Activated T-helper 2 cell treated with anti-CD3 and anti-CD28 coated beads, Interferon-gamma antibody, Interleukin-2, Interleukin-4, amounts not matched to agents 10 μg/mL and 5 μg/mL and 100 μg/mL, durations not matched to agents 14 hours and 24 hours and 36 hours (primary cell): Measurements from ENCODE around the gene UCK2. TPM values are rescaled to one million over a fixed set of nuclear protein-coding genes. Genes with fewer than 3 reads are reported as not detected.

Experiments
- DNase-seq: peaks from one replicate; pipeline ENCODE4 v3.0.0; 2021; ENCODE audit warnings: low spot score
- H3K27ac Mint-ChIP-seq: one replicate; pipeline ENCODE4 v1.8.0; 2021; ENCODE audit warnings: mixed read lengths
- H3K27me3 Mint-ChIP-seq: one replicate; pipeline ENCODE4 v1.8.0; 2021; ENCODE audit warnings: low read depth, mixed read lengths
- H3K36me3 Mint-ChIP-seq: one replicate; pipeline ENCODE4 v1.8.0; 2021; ENCODE audit warnings: low read depth, mixed read lengths
- H3K4me1 Mint-ChIP-seq: one replicate; pipeline ENCODE4 v1.8.0; 2021; ENCODE audit warnings: low read depth, mixed read lengths
- H3K4me3 Mint-ChIP-seq: one replicate; pipeline ENCODE4 v1.8.0; 2021; ENCODE audit warnings: low read depth, mild to moderate bottlenecking, moderate library complexity, mixed read lengths
- H3K9me3 Mint-ChIP-seq: one replicate; pipeline ENCODE4 v1.8.0; 2021; ENCODE audit warnings: mixed read lengths
- intact Hi-C: fragments of 100-400 bp; cut with micrococcal nuclease; formaldehyde crosslinking; loops from one replicate; pipeline ENCODE4 v1.15.1; 2023
- total RNA-seq: library from RNA; stranded (reverse); gene quantifications from 2 replicates; pipeline ENCODE4 v1.2.3, GENCODE V29; 2022

Gene UCK2
- total RNA-seq, 1 donor from 2014 or later = 94.3 TPM

DNA sequence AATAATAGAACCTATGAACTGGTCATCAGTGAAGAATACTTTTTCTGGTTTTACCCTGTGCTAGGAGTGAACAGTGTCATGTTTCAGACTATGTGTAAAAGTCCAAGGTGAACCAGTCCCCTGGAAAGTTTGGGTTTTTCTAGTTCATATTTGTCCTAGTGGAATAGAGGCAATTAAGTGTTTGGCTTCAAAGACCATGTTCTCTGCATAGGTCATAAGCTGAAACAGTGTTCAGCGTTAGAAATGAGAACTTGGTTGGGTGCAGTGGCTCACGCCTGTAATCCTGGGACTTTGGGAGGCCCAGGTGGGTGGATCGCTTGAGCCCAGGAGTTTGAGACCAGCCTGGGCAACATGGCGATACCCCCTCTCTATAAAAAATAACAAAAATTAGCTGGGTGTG lies 77.5 kb downstream of the UCK2 start:
- DNase-seq = no peak
- no peak overlapping the region for H3K27ac Mint-ChIP-seq
- peaks cover 51% of the 10 kb centered on the region for H3K36me3 Mint-ChIP-seq
- H3K4me3 Mint-ChIP-seq = no peak overlapping the region
- intact Hi-C loops = no loop called here
- H3K4me1 Mint-ChIP-seq = peaks cover 12% of the 10 kb centered on the region
- no peaks in the 10 kb centered on the region for H3K27me3 Mint-ChIP-seq
- H3K9me3 Mint-ChIP-seq = no peaks in the 10 kb centered on the region

DNA sequence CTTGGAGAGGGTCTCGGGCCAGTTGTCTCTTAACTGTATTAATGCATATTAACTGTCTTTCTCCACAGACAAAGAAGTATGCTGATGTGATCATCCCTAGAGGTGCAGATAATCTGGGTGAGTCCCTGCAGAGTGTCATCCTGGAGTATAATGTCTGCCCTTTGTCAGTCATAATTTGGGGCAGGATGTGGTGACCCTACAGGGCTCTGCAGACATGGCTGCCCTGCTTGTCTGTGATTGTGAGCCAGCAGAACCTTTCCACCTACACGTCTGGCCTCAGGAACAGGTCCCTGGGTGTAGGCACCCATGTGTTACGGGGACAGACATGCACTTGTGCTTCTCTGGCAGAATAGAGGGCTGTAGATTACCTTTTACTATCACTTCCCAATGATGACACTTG lies 78.4 kb downstream of the UCK2 start:
- H3K9me3 Mint-ChIP-seq = no peaks in the 10 kb centered on the region
- intact Hi-C loops = no loop called here
- peaks cover 7% of the 10 kb centered on the region for H3K4me1 Mint-ChIP-seq
- no peak overlapping the region for H3K27ac Mint-ChIP-seq
- H3K4me3 Mint-ChIP-seq = no peak overlapping the region
- H3K36me3 Mint-ChIP-seq = peaks cover 54% of the 10 kb centered on the region
- no peaks in the 10 kb centered on the region for H3K27me3 Mint-ChIP-seq
- no peak for DNase-seq

DNA sequence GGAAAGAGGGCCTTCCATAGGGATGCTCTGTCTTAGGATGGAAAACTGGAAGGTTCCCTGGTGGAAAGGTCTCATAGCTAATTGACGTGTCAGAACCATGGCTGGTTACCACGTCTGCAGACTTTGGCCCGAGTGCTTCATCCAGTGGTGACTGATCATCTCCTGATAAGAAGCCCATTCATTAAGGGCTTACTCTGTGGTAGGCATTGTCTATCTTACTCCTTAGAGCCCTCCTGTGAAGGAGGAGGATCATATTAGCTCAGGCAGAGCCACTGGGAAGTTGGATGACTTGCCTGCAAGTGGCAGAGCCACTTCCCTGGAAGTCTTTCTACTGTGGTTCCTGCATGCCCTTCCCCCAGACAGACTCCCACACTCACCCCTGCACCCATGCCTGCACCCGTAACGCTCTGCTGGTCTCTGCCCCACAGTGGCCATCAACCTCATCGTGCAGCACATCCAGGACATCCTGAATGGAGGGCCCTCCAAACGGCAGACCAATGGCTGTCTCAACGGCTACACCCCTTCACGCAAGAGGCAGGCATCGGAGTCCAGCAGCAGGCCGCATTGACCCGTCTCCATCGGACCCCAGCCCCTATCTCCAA lies 79.9 kb downstream of the UCK2 start:
- H3K4me3 Mint-ChIP-seq = no peak overlapping the region
- H3K4me1 Mint-ChIP-seq = peaks cover 3% of the 10 kb centered on the region
- H3K36me3 Mint-ChIP-seq = peaks cover 49% of the 10 kb centered on the region
- intact Hi-C loops = no loop called here
- no peaks in the 10 kb centered on the region for H3K27me3 Mint-ChIP-seq
- no peak for DNase-seq
- H3K27ac Mint-ChIP-seq = no peak overlapping the region
- no peaks in the 10 kb centered on the region for H3K9me3 Mint-ChIP-seq

DNA sequence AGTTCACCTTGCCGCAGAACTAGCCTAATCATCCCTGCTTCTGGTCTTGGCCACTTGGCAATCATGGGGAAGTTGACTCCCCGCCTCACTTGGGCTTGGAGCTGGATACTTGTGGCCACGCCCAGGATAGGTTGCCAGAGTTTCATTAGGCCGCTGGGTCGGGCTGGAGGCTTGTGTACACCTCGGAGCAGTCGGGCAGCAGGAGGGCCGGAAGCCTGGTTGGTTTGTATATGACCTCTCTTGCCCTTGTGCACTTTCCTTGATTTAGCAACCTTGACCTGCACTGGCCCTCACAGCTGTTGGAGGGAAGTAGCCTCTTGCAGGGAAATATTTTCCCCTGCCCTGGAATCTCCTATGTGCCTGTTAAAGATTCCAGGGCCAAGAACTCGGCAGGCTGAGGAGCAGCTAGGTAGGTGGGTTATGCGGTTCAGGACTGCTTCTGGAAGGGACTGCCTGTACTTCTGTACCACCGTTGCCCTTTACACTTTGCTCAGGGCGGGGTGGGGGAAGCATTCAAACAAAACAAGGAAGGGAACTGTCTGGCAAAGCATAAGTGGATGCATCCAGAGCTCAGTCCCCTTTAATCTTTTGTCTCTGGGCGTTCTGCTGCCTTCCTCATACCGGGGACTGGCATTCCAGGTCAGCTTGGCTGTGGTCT lies 83.5 kb downstream of the UCK2 start:
- H3K27ac Mint-ChIP-seq = no peak overlapping the region
- intact Hi-C loops = loop anchor here (10.0 kb wide), 1 partner anchor 516 kb away; no protein-coding TSS in a partner anchor
- H3K36me3 Mint-ChIP-seq = peaks cover 29% of the 10 kb centered on the region
- DNase-seq = no peak
- no peak overlapping the region for H3K4me3 Mint-ChIP-seq
- H3K9me3 Mint-ChIP-seq = no peaks in the 10 kb centered on the region
- peaks cover 5% of the 10 kb centered on the region for H3K4me1 Mint-ChIP-seq
- H3K27me3 Mint-ChIP-seq = no peaks in the 10 kb centered on the region

DNA sequence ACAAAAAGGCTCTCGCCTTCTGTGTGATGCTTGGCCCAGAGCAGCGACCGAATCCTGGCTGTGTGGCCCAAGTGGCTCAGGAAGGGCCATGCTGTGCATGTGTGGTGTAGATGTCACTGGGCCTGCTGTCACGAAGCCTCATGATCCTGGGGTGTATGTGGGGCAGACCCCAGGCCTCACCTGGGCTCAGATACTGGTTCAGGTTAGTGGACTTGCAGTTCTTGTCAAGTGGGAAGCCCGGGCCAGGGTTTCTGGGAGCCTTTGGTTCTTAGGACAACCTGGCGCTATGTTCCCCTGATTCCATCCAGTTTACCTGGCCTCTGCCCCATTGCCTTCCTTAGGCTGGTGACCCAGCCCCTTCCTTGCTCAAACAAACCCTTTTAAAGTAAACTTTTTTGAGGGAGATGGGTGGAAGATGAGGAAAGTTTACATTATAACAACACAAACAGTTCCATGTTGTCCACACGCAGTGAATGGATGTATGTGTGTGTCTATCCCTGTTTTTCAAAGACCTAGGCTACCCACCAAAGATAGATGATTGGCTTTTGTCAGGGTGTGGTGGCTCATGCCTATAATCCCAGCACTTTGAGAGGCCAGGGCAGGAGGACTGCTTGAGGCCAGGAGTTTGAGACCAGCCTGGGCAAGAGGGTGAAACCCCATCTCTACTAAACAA lies 84.3 kb downstream of the UCK2 start:
- intact Hi-C loops = loop anchor here (10.0 kb wide), 1 partner anchor 517 kb away; no protein-coding TSS in a partner anchor
- no peak for DNase-seq
- Mint-ChIP-seq H3K36me3 (peaks cover 24% of the 10 kb centered on the region), H3K9me3 (no peaks in the 10 kb centered on the region), H3K4me3 (no peak overlapping the region), H3K27me3 (no peaks in the 10 kb centered on the region), H3K4me1 (peaks cover 5% of the 10 kb centered on the region), H3K27ac (no peak overlapping the region)

DNA sequence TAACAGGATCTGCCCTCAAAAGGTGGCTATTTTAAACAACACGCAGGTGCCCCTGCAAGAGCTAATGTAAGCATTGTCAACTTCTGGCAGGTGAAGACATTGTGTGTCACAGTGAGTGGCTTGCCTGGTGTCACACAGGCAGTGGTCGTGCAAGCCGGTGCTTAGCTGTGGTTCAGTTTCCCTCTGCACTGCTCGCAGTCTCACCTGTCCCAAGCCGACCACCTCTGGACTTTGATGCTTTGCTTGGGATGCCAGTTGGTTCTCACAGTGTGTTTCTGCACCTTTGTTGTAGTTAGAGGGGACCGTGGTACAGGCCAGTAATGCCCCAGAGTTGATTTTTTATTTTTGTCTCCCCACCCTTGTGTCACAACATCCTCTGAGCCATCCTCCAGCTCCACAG lies 85.2 kb downstream of the UCK2 start:
- intact Hi-C loops = loop anchor here (10.0 kb wide), 1 partner anchor 518 kb away; no protein-coding TSS in a partner anchor
- H3K27me3 Mint-ChIP-seq = no peaks in the 10 kb centered on the region
- DNase-seq = no peak
- peaks cover 19% of the 10 kb centered on the region for H3K36me3 Mint-ChIP-seq
- no peak overlapping the region for H3K4me3 Mint-ChIP-seq
- H3K4me1 Mint-ChIP-seq = peaks cover 5% of the 10 kb centered on the region
- no peaks in the 10 kb centered on the region for H3K9me3 Mint-ChIP-seq
- H3K27ac Mint-ChIP-seq = no peak overlapping the region

DNA sequence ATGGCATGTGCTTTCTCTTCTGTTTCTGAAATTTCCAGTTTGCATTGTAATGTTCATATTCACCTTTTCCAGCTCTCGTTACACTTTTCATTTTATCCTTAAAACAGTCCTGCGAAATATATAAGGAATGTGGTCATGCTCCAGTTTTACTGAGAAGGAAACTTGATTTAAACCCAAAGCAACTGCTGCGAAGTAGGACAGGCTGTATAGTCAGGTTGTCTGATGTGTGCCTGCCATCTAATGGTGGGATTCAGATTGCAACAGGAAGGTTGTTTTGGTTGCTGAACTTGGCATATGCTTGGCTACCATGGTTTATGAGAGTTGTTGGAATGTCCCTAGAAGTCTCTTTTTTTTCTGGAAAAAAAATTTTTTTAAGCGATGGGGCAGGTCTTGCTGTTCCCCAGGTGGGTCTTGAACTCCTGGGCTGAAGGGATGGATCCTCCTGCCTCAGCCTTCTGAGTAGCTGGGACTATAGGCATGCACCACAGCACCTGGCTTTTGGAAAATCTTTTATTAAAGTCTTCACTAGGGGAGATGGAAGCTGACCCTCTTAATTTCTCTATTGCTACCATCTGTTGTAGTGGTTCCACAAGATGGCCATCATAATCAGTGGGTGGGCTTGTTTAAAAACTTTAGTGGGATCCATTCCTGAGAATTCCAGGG lies 86.9 kb downstream of the UCK2 start:
- DNase-seq = peak; percentile 56
- peaks cover 5% of the 10 kb centered on the region for H3K4me1 Mint-ChIP-seq
- peaks cover 3% of the 10 kb centered on the region for H3K36me3 Mint-ChIP-seq
- no peaks in the 10 kb centered on the region for H3K9me3 Mint-ChIP-seq
- no peak overlapping the region for H3K27ac Mint-ChIP-seq
- no peaks in the 10 kb centered on the region for H3K27me3 Mint-ChIP-seq
- no peak overlapping the region for H3K4me3 Mint-ChIP-seq
- intact Hi-C loops = loop anchor here (1.0 to 10.0 kb wide), 5 partner anchors 87 to 519 kb away; partner anchors contain the start of gene UCK2

DNA sequence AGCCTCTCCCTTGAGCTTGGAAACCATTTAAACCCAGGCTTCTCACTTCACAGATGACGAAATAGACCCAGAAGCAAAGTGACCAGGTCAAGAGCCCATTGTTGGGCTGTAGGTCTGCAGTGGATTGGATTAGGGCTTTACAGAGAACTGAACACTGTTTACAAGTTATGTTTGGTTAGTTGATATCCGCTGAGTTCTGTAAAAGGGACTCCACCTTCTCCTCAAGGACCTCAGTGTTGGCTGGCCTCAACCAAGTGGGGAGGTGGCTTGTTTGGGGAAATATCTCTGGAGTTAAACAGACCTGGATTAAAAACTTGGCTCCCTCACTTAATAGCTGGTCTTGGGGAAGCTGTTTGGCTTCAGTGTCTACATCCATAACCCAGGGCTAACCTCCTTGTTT lies 88.1 kb downstream of the UCK2 start:
- no peak overlapping the region for H3K27ac Mint-ChIP-seq
- intact Hi-C loops = loop anchor here (10.0 kb wide), 1 partner anchor 521 kb away; no protein-coding TSS in a partner anchor
- H3K4me1 Mint-ChIP-seq = peaks cover 5% of the 10 kb centered on the region
- H3K4me3 Mint-ChIP-seq = no peak overlapping the region
- no peak for DNase-seq
- no peaks in the 10 kb centered on the region for H3K36me3 Mint-ChIP-seq
- H3K9me3 Mint-ChIP-seq = no peaks in the 10 kb centered on the region
- H3K27me3 Mint-ChIP-seq = no peaks in the 10 kb centered on the region

DNA sequence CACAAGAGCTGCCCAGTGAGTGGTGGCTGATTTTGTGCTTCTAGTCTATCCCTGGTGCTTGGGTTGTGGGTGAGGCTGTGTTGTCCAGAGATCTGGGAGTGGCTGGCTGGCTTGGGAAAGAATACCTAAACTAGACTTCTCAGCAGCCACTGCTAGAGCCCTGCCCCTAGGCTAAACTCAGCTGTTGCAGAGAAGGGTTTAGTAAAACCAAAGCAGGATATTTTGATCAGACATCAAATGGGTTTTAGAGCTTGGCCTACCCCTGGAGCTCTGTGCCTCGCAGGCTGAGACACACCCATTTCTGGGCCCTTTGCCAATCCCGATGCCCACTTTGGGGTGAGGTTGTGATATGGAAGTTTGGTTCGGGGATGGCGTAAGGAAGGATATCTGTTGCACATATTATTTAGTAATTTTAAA lies 88.5 kb downstream of the UCK2 start:
- H3K36me3 Mint-ChIP-seq = no peaks in the 10 kb centered on the region
- no peaks in the 10 kb centered on the region for H3K27me3 Mint-ChIP-seq
- DNase-seq = no peak
- intact Hi-C loops = loop anchor here (10.0 kb wide), 1 partner anchor 521 kb away; no protein-coding TSS in a partner anchor
- H3K27ac Mint-ChIP-seq = no peak overlapping the region
- peaks cover 5% of the 10 kb centered on the region for H3K4me1 Mint-ChIP-seq
- H3K9me3 Mint-ChIP-seq = no peaks in the 10 kb centered on the region
- H3K4me3 Mint-ChIP-seq = no peak overlapping the region

DNA sequence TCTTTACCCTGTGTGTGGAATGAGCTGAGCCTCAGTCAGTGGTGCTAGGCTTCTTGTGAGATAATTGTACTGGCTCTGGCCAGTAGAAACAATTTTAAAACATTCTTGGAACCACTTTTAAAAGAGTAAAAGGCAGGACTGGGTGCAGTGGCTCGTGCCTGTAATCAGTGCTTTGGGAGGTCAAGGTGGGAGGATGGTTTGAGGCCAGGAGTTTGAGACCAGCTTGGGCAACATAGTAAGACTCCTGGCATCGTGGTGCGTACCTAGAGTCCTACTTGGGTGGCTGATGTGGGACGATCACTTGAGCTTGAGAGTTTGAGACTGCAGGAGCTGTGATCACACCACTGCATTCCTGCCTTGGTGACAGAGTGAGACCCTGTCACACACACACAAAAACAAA lies 89.8 kb downstream of the UCK2 start:
- Mint-ChIP-seq H3K27me3 (no peaks in the 10 kb centered on the region), H3K27ac (no peak overlapping the region), H3K36me3 (no peaks in the 10 kb centered on the region), H3K4me1 (peaks cover 5% of the 10 kb centered on the region), H3K4me3 (no peak overlapping the region), H3K9me3 (no peaks in the 10 kb centered on the region)
- no peak for DNase-seq
- intact Hi-C loops = loop anchor here (10.0 kb wide), 1 partner anchor 522 kb away; no protein-coding TSS in a partner anchor

DNA sequence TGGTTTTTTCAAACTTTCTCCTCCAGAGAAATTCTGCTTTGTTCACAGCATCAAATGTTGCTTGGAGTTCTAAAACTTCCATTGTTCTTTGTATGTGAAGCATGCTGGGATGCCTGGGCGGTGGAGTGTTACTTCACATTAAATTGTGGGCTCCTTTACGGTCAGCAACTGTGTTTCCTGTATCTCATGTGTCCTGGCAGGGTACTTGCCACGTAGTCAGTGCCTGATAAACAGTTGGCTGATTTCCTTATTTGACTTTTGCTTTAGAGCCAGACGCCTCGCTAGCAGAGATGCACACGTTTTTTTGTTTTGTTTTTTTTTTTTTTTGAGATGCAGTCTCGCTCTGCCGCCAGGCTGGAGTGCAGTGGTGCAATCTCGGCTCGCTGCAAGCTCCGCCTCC lies 96.7 kb downstream of the UCK2 start:
- Mint-ChIP-seq H3K4me3 (no peak overlapping the region), H3K27ac (no peak overlapping the region), H3K9me3 (no peaks in the 10 kb centered on the region), H3K27me3 (peaks cover 11% of the 10 kb centered on the region), H3K36me3 (no peaks in the 10 kb centered on the region), H3K4me1 (peaks cover 14% of the 10 kb centered on the region)
- intact Hi-C loops = loop anchor here (2.0 to 5.0 kb wide), 2 partner anchors 158 to 555 kb away; no protein-coding TSS in a partner anchor
- no peak for DNase-seq

DNA sequence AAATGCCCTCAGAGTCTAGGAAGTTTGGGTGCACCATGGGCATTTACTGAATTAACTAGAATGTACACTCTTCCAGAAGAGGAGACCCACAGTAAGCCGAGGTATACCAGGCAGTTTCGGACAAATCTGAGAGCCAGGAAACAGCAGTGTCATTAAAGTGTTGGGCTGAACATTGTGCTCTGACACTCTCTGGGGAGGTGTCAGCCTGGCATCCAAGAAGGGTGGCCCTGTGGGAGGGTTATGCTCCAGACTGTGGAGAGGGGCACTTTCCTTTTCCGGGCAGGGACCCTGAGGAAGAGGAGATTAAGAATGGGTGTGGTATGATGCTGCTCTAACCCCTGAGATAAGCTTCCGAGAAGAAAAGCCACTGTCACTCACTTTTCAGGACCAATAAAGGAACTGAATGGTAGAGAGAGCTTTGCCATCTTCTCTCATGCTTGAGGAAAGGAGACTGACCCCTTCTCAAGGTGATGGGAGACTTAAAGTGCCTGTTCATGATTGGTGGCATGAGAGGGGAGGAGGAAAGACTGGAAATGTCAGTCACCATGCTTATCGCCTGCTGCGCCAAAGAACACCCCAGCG lies 98.2 kb downstream of the UCK2 start:
- Mint-ChIP-seq H3K4me1 (peaks cover 14% of the 10 kb centered on the region), H3K9me3 (no peaks in the 10 kb centered on the region), H3K27ac (no peak overlapping the region), H3K27me3 (peaks cover 11% of the 10 kb centered on the region), H3K4me3 (no peak overlapping the region), H3K36me3 (no peaks in the 10 kb centered on the region)
- no peak for DNase-seq
- intact Hi-C loops = loop anchor here (2.0 to 5.0 kb wide), 2 partner anchors 242 to 553 kb away; partner anchors contain the start of gene FAM78B
